H1 (cell line): Measurements from ENCODE around the gene SH3GL1. TPM values are rescaled to one million over a fixed set of nuclear protein-coding genes. Genes with fewer than 3 reads are reported as not detected.

ENCODE experiments used
- CHD1 ChIP-seq: IDR thresholded peaks from 2 replicates; pipeline ENCODE4 v1.6.1; 2012; ENCODE audit warnings: low read depth, low read length, improper control_type of control experiment
- HDAC2 ChIP-seq, 2 experiments: fragments of 300-600 bp in 1 of 2; sonication (generic) in 1 of 2; IDR thresholded peaks; 2 replicates each; pipeline ENCODE4 v1.6.1; 2011 to 2012; ENCODE audit warnings: low read depth in 2 of 2, low read length in 2 of 2, mild to moderate bottlenecking in 2 of 2, moderate library complexity in 2 of 2, borderline replicate concordance in 1 of 2, inconsistent platforms in 1 of 2
- POLR2AphosphoS5 ChIP-seq: IDR thresholded peaks from 2 replicates; pipeline ENCODE4 v1.6.1; 2011; ENCODE audit warnings: low read depth, low read length
- POU5F1 ChIP-seq: IDR thresholded peaks from 2 replicates; pipeline ENCODE4 v1.6.1; 2011; ENCODE audit warnings: low read depth, mild to moderate bottlenecking, low read length, moderate library complexity
- RBBP5 ChIP-seq: IDR thresholded peaks from 2 replicates; pipeline ENCODE4 v1.7.1; 2012; ENCODE audit warnings: low read depth, mild to moderate bottlenecking, inconsistent platforms, low read length, moderate library complexity, borderline replicate concordance
- SP2 ChIP-seq: IDR thresholded peaks from 2 replicates; pipeline ENCODE4 v1.6.1; 2012; ENCODE audit warnings: mild to moderate bottlenecking, low read length, inconsistent platforms
- YY1 ChIP-seq: IDR thresholded peaks from 2 replicates; pipeline ENCODE4 v1.6.1; 2011; ENCODE audit warnings: low read depth, mild to moderate bottlenecking, low read length
- polyA plus RNA-seq, 7 experiments: library from polyadenylated mRNA; depleted of rRNA in 3 of 7; stranded (reverse) in 5 of 7; unstranded in 2 of 7; fragments of >200 nt in 5 of 7; fragments of 200-250 nt in 2 of 7; gene quantifications; 1 replicate in 5 of 7; 2 replicates in 1 of 7; 4 replicates in 1 of 7; pipeline versions ENCODE4 v1.2.1 to v1.2.3, GENCODE V29; 2011 to 2013; ENCODE audit warnings: missing spikeins in 2 of 7, mixed read lengths in 2 of 7
- total RNA-seq: library from RNA; stranded (reverse); fragmentation: NEBNext Ultra II Directional; extraction: Animal tissue kit (Norgen Biotek cat#: 25700); gene quantifications from 2 replicates; pipeline ENCODE4 v1.2.1, GENCODE V29; 2021
- TF ChIP-seq, protein P1 (sequence below): IDR thresholded peaks from 2 replicates; pipeline ENCODE4 v1.6.1; 2011; ENCODE audit warnings: low read length, improper control_type of control experiment
- TF ChIP-seq, protein P2 (sequence below): fragments of 300-600 bp; sonication (generic); IDR thresholded peaks from 2 replicates; pipeline ENCODE4 v1.7.1; 2012; ENCODE audit warnings: low read length, moderate library complexity, mild to moderate bottlenecking, inconsistent platforms; ENCODE audit not compliant: insufficient replicate concordance

SH3GL1 gene
- total and polyA plus RNA-seq, 2 of the 8 experiments (the other 6 are each of a cell fraction or from before 2014, with no cell fraction given): 81.5 to 102 TPM

GRCh38 chr19:4375164-4376027, 25.0 kb downstream of the SH3GL1 start (continued):
- TF ChIP-seq, protein P1, sequence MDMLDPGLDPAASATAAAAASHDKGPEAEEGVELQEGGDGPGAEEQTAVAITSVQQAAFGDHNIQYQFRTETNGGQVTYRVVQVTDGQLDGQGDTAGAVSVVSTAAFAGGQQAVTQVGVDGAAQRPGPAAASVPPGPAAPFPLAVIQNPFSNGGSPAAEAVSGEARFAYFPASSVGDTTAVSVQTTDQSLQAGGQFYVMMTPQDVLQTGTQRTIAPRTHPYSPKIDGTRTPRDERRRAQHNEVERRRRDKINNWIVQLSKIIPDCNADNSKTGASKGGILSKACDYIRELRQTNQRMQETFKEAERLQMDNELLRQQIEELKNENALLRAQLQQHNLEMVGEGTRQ: no peak
- TF ChIP-seq POU5F1: no peak
- TF ChIP-seq CHD1: no peak
- no peak; the same call in 1 of the 2 replicates for TF ChIP-seq RBBP5
- TF ChIP-seq, protein P2, sequence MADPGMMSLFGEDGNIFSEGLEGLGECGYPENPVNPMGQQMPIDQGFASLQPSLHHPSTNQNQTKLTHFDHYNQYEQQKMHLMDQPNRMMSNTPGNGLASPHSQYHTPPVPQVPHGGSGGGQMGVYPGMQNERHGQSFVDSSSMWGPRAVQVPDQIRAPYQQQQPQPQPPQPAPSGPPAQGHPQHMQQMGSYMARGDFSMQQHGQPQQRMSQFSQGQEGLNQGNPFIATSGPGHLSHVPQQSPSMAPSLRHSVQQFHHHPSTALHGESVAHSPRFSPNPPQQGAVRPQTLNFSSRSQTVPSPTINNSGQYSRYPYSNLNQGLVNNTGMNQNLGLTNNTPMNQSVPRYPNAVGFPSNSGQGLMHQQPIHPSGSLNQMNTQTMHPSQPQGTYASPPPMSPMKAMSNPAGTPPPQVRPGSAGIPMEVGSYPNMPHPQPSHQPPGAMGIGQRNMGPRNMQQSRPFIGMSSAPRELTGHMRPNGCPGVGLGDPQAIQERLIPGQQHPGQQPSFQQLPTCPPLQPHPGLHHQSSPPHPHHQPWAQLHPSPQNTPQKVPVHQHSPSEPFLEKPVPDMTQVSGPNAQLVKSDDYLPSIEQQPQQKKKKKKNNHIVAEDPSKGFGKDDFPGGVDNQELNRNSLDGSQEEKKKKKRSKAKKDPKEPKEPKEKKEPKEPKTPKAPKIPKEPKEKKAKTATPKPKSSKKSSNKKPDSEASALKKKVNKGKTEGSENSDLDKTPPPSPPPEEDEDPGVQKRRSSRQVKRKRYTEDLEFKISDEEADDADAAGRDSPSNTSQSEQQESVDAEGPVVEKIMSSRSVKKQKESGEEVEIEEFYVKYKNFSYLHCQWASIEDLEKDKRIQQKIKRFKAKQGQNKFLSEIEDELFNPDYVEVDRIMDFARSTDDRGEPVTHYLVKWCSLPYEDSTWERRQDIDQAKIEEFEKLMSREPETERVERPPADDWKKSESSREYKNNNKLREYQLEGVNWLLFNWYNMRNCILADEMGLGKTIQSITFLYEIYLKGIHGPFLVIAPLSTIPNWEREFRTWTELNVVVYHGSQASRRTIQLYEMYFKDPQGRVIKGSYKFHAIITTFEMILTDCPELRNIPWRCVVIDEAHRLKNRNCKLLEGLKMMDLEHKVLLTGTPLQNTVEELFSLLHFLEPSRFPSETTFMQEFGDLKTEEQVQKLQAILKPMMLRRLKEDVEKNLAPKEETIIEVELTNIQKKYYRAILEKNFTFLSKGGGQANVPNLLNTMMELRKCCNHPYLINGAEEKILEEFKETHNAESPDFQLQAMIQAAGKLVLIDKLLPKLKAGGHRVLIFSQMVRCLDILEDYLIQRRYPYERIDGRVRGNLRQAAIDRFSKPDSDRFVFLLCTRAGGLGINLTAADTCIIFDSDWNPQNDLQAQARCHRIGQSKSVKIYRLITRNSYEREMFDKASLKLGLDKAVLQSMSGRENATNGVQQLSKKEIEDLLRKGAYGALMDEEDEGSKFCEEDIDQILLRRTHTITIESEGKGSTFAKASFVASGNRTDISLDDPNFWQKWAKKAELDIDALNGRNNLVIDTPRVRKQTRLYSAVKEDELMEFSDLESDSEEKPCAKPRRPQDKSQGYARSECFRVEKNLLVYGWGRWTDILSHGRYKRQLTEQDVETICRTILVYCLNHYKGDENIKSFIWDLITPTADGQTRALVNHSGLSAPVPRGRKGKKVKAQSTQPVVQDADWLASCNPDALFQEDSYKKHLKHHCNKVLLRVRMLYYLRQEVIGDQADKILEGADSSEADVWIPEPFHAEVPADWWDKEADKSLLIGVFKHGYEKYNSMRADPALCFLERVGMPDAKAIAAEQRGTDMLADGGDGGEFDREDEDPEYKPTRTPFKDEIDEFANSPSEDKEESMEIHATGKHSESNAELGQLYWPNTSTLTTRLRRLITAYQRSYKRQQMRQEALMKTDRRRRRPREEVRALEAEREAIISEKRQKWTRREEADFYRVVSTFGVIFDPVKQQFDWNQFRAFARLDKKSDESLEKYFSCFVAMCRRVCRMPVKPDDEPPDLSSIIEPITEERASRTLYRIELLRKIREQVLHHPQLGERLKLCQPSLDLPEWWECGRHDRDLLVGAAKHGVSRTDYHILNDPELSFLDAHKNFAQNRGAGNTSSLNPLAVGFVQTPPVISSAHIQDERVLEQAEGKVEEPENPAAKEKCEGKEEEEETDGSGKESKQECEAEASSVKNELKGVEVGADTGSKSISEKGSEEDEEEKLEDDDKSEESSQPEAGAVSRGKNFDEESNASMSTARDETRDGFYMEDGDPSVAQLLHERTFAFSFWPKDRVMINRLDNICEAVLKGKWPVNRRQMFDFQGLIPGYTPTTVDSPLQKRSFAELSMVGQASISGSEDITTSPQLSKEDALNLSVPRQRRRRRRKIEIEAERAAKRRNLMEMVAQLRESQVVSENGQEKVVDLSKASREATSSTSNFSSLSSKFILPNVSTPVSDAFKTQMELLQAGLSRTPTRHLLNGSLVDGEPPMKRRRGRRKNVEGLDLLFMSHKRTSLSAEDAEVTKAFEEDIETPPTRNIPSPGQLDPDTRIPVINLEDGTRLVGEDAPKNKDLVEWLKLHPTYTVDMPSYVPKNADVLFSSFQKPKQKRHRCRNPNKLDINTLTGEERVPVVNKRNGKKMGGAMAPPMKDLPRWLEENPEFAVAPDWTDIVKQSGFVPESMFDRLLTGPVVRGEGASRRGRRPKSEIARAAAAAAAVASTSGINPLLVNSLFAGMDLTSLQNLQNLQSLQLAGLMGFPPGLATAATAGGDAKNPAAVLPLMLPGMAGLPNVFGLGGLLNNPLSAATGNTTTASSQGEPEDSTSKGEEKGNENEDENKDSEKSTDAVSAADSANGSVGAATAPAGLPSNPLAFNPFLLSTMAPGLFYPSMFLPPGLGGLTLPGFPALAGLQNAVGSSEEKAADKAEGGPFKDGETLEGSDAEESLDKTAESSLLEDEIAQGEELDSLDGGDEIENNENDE: no peak
- TF ChIP-seq SP2: no peak
- TF ChIP-seq HDAC2 (IDR thresholded peaks at IDR 0.05; ENCODE audit: borderline replicate concordance in 1 of 2, low read depth in 2 of 2, low read length in 2 of 2): no peak
- no peak for TF ChIP-seq POLR2AphosphoS5
- TF ChIP-seq YY1: no peak
